GM21737 (cell line): Measurements from ENCODE around the gene ZNF750.

Experiments used
- ATAC-seq: cut with Tn5 transposase; IDR thresholded peaks from one replicate; pipeline ENCODE4 v1.9.1; 2021; ENCODE audit warnings: mild to moderate bottlenecking, moderate library complexity; ENCODE audit not compliant: unreplicated experiment

Gene ZNF750

DNA sequence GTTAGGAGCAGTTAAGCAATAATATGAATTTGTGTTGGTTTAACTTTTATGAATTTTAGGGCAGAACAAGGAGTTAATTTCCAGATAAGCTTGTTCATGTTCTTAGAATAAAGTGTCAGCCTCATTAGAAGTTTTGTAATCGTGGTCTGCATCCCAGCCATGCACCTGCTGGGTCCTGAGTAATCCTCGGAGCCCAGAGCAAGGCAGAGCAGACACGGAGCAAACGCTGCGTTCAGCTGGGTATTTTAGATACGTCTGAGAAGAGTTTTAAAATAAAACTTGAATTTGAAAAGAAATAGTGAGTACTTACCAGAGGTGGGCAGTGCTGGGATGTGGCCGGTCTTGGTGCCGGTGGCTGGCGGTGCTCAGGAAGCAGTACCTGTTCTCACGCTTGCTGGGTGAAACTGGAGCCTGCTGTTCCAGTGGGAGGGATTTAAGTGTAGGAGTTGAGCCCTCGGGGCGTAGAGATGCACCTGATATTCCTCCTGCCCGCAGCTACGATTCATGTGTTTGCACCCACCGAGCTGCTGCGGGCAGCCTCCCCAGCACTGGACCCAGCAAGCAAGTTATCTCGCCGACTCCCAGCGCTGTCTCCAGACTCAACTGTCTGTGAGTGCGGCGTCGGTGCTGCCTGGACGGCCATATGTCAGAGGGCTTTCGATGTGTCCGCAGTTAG, at the start of gene ZNF750:
TSS of gene ZNF750 (minus strand) at position 406 of the 676 bp plus-strand sequence. CDS start 7,568 bp downstream, outside the sequence.
- ATAC-seq = no peak

DNA sequence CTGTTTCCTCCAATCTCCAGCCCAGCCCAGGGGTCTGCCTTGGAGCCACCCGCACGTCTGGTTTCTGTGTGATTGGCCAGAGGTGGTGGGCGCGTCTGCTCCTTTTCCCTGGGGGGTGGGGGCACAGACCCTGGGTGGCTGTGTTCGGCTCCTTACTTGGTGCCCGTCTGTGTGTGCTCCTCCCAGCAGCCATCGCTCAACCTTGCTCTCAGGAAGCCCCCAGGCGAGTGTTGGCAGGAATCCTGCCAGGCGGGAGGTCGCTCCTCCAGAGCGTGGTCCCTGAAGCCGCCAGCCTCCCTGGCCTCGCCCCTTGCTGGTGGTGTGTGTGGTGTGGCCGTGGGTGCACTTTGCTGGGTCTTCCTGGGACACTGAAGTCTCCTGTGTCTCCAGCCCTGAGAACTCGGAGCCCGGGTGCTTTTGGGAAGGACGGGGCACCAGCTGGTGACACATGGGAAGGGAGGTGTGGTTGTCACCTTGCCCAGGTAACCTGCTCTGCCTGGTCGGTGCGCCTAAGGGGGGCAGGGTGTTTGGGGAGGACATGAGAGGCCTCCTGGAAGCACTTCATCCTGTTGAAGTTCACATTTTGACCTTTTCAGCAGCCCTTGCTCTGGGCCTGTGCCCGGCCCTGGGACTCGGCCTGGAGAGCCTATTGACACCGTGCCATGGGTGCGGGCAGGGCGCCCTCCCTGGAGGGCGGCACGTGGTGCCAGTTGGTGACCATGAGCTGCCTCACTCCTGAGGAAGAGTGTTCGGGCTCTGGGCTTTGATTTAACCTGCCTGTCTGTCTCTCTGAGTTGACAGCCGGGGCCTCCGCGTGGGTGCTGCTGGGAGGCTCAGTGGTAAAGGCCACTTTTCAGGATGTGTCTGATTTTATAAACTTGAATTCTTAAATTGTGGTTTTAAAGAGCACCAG, 49.0 kb upstream of the ZNF750 start:
- no peak for ATAC-seq

DNA sequence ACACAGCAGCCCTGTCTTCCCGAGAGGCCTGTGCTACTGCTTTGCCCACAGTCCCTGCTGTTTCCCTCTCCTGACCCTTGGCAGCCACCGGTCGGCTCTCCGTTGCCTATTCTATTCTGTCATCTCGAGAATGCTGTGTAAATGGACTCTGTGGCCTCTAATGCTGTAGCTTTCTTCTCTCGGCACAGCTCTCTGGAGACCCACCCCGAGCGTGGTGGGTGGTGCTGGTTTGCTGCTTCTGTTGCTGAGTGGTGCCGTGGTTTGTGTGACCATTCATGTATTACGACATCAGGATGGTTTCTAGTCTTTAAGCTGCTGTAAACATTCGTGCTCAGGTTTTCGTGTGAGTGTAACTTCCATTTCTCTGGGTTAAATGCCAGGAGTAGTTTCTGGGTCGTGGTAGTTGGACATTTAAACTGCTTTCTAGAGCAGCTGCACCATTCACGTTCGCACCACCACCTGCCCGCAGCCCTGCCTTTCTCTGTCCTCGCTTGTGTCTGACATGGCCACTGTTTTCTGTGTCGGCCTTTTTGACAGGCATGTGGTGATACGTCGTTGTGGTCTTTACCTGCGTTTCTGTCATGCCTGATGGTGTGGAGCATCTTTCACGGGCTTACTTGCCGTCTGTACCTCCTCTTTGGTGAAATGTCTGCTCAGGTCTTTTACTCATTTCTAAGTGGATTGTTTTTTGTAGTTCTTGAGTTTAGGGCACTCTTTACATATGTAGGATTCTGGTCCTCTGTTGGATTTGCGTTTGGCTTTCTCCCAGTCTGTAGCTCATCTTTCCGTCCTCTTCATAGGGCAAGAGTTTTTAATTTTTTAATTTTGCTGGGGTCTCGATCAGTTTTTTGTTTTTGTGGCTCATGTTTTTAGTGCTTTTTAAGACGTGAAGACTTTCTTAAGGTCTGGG, 47.7 kb upstream of the ZNF750 start:
- no peak for ATAC-seq

DNA sequence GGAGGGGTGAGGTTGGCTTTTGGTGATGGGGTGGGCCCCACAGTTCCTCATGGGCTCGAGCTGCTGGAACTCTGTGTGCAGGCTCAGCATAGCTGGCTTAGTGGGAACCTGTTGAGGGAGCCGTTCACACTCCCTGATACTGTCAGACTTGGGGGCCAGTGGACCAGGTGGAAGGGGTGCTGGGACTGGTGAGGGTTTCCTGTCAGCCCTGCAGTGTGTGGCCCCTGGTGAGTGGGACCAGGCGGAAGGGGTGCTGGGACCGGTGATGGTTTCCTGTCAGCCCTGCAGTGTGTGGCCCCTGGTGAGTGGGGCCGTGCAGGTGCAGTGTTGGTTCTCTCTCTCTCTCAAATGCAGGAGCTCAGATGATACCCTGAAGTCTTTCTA, 45.1 kb upstream of the ZNF750 start:
- ATAC-seq = no peak

DNA sequence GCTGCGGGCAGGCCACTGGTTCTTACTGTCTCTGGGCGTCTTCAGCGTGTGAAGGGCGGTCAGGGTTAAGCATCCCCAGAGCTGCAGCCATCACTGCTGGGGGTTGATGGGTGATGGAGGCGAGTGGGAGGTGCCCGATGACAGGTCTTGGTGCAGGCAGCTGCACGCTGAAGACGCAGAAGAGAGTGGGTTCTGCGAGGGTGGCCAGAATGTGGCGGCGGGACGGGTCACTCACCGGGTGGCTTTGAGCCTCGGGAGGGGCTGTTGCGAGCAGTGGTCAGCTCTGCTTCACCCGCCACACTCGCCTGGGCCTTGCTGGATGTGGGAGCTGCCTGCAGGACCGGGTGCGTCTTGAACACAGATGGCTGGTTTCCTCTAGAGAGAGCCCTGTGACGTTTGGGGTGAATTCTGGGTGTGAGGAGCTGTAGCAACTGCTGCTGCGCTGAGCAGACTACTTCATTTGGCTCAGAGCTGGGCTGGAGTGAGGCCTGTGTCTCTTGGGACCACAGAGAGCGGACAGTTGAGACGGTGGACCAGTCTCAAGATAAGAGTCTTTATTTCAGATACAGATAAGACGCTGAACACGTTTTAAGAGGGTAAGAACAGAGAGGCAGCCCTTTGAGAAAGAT, 44.6 kb upstream of the ZNF750 start:
- no peak for ATAC-seq

DNA sequence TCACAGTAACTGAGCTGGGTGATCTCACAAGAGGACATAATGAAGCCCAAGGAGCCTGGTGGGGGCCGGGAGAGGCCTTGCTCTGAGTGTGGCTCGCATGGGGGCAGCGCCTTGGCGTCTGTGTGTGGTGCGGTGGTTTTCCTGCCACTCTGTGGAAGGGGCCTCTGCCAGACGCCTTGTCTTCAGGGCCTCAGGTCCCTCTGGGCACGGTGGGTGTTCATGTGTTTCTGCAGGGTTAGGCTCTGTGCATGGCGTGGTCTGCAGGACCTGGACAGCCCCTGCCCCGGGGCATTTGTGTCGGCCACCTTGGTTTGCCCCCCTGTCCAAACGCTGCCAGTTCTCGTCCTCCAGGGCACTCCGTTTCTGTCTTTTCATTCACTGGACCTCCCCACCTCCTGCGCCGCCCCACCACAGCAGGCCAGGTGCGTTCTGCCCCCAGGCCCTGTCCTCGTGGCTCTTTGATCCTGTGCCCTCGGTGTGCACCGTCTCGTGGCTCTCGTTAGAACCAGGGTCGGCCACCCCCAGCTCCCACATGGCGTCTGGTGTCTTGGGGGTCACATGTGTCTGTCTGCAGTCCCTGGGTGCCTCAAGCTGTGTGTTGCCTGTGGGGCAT, 43.7 kb upstream of the ZNF750 start:
- no peak for ATAC-seq

DNA sequence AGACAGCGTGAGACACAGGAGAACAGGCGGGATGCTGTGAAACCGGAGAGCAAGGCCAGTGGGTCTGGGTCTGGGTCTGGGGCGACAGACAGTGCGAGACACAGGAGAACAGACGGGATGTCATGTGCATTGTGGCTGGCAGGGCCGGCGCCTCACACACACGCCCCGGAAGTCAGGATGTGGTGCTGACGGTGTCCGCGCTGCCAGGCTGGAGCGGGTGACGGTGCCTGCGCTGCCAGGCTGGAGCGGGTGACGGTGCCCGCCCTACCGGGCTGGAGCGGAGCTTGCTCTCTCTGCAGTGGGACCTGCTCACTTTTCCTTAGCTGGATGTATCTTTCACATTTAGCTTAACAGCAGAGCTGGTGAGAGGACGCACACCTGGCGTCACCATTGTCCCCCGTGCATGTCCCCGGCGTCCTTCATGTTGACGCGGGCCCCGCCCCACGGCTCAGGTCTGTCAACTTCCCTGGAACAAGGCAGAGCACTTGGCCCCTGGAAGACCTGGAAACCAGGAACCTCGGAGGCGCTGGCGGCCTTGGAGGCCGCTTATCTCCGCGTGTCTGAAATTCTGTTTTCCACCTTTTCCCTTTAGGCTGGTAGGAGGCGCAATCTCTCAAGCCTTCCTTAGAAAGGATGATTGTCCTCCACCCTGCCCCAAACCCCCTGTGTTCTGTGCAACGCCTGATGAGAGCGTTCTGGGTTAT, 43.0 kb upstream of the ZNF750 start:
- ATAC-seq = no peak

DNA sequence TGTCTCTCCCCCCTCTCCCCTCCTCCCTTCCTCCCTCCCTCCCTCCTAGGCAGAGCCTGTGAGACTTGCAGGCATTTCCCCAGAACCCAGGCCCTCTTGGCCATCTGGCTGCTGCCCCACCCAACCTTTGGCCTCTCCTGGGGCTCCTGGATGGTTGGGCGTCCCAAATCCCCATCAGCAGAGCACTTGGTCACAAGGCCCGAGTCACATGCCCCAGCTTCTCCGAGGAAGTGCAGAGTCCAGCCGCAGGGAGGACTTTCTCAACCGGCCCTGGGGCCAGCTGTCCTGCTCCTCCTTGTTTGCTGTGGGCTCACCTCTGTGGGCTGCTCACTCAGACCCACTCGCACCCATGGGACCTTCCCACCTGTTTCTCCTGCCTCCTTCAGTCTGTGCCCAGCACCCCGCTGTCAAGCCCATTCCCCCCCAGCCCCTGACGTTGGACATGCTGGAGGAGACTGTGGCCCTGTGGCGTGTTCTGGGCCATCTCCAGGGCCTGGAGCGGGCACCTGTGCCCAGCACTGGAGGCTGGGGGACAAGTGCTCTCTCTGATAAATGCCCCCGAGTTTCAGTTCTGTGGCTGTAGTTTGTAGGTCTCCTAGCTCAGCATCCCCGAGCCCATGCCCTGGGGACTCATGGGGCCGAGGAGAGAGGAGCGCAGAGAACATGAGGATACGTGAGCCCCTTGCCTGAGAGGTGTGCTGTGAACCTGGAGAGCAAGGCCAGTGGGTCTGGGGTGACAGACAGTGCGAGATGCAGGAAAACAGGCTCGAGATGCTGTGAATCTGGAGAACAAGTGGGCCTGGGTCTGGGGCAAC, 42.3 kb upstream of the ZNF750 start:
- no peak for ATAC-seq

DNA sequence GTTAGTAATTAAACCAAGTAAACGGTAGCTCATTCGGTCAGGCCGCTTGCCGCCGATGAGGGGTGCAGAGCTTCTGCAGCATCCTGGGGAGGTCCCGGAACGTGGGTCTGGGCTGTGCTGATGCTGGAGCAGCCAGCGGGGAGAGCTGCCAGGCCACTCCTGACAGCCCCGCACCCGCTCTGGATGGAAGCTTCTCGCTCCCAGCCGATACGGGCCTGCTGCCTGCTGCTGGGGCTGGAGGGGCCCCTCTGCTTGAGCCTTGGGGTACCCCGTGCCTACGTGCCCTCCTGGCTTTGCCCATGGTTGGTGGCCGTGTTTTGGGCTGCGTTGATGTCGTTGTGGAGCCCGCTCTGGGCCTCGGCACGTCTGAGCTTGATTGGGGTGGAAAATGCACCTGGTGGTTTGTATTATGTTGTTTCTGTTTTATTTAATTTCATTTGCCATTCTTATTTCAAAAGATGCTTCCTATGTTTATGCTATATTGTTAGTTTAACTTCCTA, 41.6 kb upstream of the ZNF750 start:
- ATAC-seq = no peak

DNA sequence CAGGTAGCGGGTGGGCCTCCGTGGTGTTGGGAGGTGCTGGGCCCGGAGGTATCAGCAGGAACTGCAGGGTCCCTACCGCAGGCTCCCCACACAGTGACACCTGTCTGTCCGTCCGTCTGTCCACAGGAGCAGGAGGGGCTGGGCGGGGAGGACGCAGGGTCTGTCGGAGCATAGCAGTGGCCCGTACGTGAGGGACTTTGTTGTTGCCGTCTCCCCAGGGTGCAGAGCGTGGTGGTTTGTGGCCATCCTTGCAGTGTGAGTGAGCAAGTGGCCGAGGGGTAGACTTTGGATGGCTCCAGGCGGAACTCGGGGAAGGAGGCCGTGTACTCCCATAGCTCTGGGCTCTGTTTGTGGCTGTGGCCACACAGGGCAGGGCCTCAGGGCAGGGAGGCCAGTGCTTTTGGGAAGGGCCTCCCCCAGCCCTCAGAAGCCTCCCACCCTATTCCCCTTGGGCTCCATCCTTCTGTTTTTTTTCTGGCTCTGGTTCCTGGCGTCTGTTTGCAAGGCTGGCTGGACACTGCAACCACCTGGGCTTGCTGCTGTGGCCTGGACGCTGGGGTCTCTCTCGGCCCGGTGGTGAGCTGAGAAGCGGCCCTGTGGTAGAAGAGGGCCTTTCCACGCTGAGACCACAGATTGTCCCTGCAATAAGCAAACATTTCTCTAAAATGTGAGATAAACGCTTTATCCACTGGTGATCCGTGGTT, 41.0 kb upstream of the ZNF750 start:
- no peak for ATAC-seq

DNA sequence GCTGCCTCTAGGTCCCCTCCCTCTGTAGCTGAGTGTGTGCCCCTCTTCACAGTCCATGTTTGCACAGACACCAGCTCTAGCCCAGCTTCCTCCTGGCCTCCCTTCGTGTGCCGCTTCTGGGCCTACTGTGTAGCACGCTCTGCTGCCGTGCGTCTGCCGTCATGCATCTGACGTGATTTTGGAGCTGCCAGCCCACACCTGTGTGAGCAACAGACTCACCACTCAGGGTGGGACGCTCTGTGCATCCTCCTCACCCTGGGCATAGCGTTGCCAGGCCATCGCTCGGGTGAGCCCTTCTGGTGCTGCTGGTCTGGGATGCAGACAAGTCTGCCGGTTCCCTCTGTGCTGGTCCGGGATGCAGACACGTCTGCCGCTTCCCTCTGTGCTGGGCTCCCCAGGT, 39.4 kb upstream of the ZNF750 start:
- no peak for ATAC-seq

DNA sequence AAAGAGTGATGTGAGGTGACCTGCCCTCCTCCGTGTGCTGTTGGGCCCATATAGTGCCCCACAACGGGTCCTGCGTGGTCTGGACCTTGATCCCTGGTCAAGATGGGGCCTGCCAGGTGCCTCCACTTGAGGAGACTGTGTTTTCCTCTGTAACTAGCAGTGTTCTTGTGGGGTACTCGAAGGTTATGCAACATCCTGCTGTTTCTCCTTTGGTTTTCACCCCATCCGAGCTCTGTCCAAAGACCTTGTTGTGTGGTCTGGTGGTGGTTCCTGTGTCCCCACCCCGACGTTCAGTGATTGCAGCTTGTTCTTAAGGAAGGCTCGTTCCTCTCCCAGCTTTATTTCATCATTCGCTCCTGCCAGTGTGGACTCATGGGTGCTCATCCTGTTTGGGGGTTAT, 38.7 kb upstream of the ZNF750 start:
- no peak for ATAC-seq

DNA sequence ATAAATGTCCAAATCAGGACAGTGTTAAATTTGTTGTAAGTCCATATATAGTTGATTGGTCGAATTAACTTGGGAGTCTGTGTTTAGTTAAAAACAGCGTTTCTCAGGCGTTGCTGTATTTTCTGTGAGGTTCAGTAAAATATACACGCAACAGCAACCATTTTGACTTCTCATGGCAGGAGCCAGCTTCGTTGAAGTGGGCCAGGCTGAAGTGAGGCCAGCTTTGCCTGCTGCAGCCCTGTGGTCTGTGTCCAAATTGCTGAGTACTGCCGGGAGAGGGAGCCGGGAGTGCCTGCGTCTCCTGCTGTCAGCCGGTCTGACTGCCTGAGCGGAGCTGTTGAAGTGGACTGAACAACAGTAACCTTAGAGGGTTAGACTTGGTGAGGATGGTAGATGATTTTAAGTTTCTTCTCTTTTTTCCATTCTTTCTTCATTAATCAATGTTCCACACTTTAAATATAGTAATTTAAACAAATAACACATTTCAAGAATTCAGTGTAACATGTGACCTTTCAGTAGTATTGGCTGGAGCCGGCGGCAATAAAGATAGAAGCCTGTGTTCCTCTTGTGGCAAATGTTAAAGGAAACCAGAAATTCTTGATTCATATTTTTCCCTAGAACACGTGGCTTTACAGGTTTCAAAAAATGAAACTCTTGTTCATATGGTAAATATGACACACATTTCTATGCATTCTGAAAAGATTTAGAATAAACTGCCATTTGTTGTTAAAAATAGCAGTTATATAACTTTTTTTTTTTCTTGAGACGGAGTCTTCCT, 37.0 kb upstream of the ZNF750 start:
- no peak for ATAC-seq

DNA sequence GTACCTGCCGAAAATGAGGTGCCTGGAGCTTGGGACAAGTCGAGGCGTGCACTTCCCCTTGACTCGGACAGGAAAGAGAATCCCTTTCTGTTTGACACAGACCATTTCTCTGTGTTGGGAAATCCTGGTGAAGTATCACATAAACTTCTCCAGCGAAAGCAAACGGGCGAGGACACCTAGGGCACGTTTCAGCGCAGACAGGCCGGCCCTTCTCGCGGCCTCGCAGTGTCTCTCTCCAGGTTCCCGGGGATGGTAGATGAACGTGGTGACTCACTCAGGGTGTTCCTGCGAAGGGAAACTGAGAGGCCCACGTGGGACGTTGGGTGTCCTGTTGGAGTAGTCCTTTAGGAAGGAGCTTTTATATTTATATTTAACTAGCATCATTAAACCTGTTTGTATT, 36.3 kb upstream of the ZNF750 start:
- no peak for ATAC-seq

DNA sequence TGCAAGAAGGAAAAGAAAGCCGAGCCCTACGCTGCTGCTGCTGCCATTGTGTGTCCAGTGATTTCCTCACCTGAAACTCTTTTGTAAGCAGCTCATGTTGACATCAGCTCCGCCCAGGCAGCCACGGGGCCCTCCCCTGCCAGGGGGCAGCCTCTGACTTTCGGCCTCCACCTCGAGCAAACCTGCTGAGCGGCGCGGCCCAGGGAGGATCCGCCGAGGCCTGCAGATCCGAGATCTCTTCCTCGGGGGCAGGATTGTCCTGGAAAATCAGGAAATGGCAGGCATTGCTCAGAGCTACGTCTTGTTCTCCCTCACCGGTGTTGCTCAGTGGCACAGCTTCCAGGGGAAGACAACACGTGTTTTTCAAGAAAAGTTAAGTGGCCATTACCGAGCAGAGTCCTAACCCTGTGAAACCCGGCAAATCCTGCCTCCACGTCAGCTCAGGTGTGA, 35.6 kb upstream of the ZNF750 start:
- ATAC-seq = no peak

DNA sequence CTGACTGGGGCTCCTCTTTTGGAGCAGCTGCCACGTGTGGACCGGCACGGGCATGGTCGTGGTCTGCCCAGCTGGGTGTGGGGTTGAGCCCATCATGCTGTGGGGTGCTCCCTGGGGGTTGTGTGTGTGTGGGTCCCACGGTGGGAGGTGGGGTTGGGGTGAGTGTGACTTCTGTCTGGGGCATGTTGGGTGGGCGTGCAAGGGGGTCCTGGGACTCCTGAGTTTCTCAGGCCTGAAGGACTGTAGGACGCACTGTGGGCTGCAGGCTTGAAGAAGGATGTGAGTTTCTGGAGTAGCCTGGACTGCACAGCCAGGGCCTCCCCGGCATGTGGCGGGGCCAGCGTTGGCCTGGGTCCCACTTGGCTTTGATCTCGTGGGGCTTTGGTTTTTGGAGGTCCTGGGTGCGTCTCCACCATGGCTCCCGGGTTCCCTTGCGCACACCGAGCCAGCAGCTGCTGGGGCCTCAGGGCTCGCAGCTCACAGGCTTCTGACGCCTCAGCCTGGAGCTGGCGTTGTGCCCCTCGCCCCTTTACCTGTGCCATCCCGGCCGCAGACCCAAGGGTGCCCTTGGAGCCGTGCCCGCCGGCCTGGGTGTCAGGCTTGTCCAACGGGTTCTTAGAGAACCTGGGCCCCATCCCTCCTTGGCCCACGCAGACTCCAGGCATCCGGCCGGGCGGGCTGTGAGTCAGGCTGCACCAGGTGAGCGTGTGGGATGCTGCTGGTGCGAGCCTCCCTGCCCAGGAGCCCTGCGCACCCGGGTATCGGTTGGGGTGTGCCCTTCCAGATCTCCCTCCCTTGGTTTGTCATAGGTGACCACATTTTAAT, 34.4 kb upstream of the ZNF750 start:
- no peak for ATAC-seq
